M059J (cell line): Measurements from ENCODE around the gene PDPK1. TPM values are rescaled to one million over a fixed set of nuclear protein-coding genes. Genes with fewer than 3 reads are reported as not detected.
A peak's percentile ranks its signal among the peaks of the same experiment; 100 is the strongest.
"Not testable (repeated sequence)": the region's sequence is repeated elsewhere in the genome, so short reads cannot be mapped to it uniquely, and the experiment has no call there.

Experiments
- DNase-seq: peaks from one replicate; pipeline ENCODE4 v3.0.0-alpha.2; 2012; ENCODE audit warnings: low read depth
- total RNA-seq: library from RNA; depleted of rRNA; stranded (reverse); fragments of >200 nt; shearing (Covaris generic); gene quantifications from 2 replicates; pipeline ENCODE4 v1.2.3, GENCODE V29; 2014

The PDPK1 gene
- total RNA-seq, 1 experiment from 2014 or later = 19.8 TPM

- DNase-seq = no peak
These were observed 14.0 kb upstream of the PDPK1 start for GRCh38 chr16:2523801-2524231.

- DNase-seq = no peak
These were observed 13.4 kb upstream of the PDPK1 start for GRCh38 chr16:2524339-2524938.

GRCh38 chr16:2526135-2526534 is 11.7 kb upstream of the PDPK1 start:
- DNase-seq = no peak

- DNase-seq = no peak
These were observed 10.6 kb upstream of the PDPK1 start for GRCh38 chr16:2527071-2527783.

DNA sequence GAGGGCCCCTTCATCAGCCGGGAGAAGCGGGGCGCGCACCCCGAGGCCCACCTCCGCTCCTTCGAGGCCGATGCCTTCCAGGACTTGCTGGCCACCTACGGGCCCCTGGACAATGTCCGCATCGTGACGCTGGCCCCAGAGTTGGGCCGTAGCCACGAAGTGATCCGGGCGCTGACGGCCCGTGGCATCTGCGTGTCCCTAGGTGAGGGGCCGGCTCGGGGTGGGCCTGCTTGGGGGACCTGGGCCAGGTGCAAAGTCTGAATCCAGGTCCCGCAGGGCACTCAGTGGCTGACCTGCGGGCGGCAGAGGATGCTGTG is 10.1 kb upstream of the PDPK1 start:
- no peak for DNase-seq

- no peak for DNase-seq
These were observed 9.4 kb upstream of the PDPK1 start for GRCh38 chr16:2528161-2529060.

GRCh38 chr16:2529061-2529931 is 8.5 kb upstream of the PDPK1 start:
- DNase-seq = no peak

GRCh38 chr16:2529961-2530628 is 7.7 kb upstream of the PDPK1 start:
- DNase-seq = no peak

DNA sequence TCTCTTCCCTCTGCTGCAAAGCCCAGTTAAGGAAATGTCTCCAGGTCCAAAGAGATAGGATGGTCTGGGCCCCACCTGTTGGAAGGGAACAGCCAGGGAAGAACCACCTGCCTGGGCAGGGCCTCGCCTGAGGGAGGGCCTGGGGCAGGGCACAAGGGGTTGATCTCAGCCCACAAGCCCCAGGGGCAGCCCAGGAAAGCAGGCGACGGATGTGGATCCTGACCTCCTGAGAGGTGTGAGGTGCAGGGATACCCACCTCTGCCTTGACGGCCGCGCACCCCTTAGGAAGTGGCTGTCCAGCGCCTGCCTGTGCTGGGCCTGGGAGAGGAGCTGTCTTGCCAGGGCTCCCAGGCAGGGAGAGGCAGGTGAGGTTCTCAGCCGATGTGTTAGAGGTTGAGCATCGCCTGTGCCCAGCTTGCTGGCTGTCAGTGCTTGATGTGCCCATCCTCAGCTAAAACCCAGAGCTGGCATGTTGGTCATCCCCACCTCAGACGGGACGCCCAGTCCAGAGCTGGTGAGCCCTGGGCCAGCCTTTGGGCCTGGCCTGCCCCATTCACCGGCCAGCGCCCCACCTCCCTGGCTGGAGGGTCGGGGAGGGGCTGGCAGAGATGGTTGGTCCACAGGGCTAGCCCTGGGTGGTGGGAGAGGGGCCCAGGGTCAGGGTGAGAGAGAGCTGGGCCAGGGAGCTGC is 7.0 kb upstream of the PDPK1 start:
- no peak for DNase-seq

DNA sequence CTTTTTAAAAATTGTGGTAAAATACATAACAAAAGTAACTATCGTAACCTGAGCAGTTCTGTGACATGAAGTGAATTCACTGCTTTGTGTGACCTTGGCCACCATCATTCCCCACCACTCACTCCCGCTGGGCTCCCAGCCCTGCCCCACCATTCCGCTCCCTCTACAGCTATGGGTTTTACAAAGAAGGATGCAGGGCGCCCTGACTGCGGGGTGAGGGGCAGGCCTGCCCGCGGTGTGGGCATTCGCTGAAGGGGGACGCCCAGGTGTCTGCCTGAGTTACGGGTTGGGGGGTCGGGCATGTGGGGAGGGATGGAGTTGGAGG is 6.5 kb upstream of the PDPK1 start, which contains the start of gene CEMP1:
Gene CEMP1, minus strand, starts transcription at position 38 of the 325 bp plus-strand sequence. CDS start 335 bp downstream, outside the sequence.
- DNase-seq = no peak

- peak; percentile 96 for DNase-seq
These were observed 5.9 kb upstream of the PDPK1 start for GRCh38 chr16:2531696-2532493.

GRCh38 chr16:2532494-2533141 is 5.2 kb upstream of the PDPK1 start:
- DNase-seq = peak; percentile 54

- not testable (repeated sequence) for DNase-seq
These were observed 4.6 kb upstream of the PDPK1 start for GRCh38 chr16:2533142-2533755.

DNA sequence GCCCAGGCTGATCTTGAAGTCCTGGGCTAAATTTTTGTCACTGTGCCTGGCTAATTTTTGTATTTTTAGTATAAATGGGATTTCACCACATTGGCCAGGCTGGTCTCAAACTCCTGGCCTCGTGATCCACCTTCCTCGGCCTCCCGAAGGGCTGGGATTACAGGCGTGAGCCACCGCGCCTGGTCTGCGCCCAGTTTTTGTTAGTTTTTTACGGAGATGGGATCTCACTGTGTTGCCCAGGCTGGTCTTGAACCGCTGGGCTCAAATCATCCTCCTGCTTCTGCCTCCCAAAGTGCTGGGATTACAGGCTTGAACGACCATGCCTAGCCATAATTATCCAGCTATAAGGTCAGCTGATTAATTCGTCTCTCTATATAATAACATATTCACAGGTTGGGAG is 3.9 kb upstream of the PDPK1 start:
- no peak for DNase-seq

- DNase-seq = not testable (repeated sequence)
These were observed 3.5 kb upstream of the PDPK1 start for GRCh38 chr16:2534335-2534734.

- DNase-seq = peak; percentile 38
These were observed 2.2 kb upstream of the PDPK1 start for GRCh38 chr16:2535625-2536013.

DNA sequence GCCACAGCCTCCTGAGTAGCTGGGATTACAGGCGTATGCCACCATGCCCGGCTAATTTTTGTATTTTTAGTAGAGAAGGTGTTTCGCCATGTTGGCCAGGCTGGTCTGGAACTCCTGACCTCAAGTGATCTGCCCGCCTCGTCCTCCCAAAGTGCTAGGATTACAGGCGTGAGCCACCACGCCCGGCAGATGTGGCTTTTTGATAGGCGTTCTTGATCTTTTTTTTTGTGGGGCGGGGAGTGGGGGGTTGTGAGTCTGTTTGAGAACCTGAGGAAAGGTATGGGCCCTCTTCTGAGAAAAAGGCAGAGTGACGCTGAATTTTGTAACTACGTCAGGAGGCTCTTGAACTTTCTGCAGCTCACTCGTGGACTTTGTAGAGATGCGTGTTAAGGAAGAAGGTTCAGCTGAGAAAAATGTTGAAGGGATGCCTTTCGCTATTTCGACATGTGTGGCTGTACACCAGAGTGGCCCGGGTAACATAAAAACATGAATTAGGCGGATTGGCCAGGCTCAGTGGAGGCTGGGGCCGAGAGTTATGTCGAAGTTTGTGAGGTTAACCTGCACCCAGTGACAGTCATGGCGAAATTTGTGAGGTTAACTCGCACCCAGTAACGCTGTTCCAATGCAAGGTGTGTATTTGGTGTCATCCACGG is 1.5 kb downstream of the PDPK1 start:
- not testable (repeated sequence) for DNase-seq

DNA sequence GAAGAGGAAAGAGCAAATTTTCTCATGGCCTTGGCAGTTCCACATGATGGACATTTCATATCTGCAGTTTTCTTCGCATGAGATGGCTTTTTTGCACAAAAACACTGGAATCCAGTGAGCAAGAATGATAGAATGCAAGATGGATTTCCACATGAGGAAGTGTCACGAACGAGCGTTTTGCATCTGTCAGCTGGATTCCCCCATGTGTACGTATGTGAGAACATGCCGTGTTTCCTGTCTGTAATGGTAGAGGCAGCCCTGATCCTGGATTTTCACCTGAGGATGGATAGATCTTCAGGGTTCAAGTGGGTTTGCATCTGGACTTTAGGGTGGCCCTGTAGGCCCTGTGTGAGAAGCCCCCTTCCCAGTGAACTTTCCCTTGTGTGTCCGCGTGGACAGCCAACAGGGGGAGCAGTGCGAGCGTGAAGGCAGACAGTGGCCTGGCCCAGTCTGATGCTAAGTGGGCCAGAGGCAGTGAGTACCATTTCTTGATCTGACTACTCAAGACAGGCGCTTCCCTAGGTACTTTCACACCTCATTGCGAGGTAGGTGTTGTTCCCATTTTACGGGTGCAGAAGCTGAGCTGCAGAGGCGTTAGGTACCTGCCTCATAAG is 2.1 kb downstream of the PDPK1 start:
- DNase-seq = not testable (repeated sequence)
